Testis (tissue), 2 donors: Measurements from ENCODE around the gene SLC26A6.

ENCODE experiments used
- POLR2A ChIP-seq: fragments of 450-650 bp; IDR thresholded peaks from one replicate; pipeline ENCODE4 v1.6.1; 2017; ENCODE audit warnings: antibody characterized with exemption, mild to moderate bottlenecking, moderate library complexity
- TF ChIP-seq, protein P1 (sequence below), 3 experiments: fragments of 450-650 bp in 2 of 3; fragments of 200-600 bp in 1 of 3; sonication (generic) in 1 of 3; IDR thresholded peaks; one replicate each; pipeline ENCODE4 v1.5.1; 2016 to 2019; ENCODE audit warnings: antibody characterized with exemption in 3 of 3, mild to moderate bottlenecking in 2 of 3, moderate library complexity in 1 of 3

DNA sequence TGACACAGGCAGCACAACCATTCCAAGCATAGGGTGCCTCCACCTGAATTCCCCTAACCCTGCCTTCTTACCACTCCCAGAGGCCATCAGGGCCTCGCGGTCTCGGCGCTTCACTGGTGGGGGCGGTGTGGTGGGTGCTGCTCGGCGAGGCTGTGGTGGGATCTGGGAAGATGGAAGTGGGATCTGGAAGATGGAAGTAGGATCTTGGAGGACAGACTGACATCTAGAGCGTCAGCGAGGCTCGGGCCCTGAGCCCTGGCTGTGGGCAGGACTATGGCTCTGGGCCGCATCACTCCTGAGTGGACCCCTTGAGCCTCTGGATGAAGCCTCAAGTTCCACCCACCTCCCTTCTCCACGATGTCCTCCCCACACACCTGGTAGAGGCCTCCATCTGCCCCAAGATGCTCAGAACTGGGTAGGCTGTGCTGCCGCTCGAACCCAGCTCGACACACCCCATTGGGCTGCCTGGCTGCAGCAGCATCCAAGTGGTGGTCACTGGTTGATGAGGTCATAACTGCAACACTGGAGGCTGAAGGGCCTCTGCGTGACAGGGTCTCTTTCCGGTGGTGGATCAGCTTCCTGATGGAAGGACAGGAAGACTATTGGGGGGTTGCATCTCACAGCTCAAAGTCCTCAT lies 46.8 kb upstream of the SLC26A6 start:
- TF ChIP-seq, protein P1, sequence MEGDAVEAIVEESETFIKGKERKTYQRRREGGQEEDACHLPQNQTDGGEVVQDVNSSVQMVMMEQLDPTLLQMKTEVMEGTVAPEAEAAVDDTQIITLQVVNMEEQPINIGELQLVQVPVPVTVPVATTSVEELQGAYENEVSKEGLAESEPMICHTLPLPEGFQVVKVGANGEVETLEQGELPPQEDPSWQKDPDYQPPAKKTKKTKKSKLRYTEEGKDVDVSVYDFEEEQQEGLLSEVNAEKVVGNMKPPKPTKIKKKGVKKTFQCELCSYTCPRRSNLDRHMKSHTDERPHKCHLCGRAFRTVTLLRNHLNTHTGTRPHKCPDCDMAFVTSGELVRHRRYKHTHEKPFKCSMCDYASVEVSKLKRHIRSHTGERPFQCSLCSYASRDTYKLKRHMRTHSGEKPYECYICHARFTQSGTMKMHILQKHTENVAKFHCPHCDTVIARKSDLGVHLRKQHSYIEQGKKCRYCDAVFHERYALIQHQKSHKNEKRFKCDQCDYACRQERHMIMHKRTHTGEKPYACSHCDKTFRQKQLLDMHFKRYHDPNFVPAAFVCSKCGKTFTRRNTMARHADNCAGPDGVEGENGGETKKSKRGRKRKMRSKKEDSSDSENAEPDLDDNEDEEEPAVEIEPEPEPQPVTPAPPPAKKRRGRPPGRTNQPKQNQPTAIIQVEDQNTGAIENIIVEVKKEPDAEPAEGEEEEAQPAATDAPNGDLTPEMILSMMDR (IDR thresholded peaks at IDR 0.05), result no peak
- TF ChIP-seq POLR2A, result no peak
